ENCODE measurements around the gene EPM2AIP1.

DNA sequence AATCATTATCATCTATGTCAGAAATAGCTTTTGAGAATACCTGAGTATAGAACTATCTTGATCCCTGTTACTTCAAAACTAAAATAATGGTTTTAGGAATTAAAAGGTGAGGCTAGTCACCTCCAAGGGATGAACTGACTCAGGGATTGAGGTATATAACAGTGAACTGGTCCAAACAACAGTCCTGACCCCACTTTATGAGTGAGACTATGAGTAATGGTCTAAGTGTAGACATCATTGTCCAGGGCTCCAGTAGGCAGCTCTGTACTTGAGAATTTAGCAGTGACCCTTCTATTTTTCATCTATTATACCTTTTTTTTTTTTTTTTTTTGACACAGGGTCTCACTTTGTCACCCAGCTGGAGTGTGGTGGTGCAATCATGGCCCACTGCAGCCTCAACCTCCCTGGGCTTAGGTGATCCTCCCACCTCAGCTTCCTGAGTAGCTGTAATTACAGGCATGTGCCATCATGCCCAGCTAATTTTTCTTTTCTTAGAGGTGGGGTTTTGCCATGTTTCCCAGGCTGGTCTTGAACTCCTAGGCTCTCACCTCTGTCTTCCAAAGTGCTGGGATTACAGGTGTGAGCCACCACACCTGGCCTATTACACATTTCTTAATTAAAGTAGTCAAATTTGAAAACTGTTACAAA lies 36.7 kb upstream of the EPM2AIP1 start:
- no peak for TF ChIP-seq POLR2AphosphoS5 (IDR thresholded peaks at IDR 0.05)
- TF ChIP-seq, protein P1, sequence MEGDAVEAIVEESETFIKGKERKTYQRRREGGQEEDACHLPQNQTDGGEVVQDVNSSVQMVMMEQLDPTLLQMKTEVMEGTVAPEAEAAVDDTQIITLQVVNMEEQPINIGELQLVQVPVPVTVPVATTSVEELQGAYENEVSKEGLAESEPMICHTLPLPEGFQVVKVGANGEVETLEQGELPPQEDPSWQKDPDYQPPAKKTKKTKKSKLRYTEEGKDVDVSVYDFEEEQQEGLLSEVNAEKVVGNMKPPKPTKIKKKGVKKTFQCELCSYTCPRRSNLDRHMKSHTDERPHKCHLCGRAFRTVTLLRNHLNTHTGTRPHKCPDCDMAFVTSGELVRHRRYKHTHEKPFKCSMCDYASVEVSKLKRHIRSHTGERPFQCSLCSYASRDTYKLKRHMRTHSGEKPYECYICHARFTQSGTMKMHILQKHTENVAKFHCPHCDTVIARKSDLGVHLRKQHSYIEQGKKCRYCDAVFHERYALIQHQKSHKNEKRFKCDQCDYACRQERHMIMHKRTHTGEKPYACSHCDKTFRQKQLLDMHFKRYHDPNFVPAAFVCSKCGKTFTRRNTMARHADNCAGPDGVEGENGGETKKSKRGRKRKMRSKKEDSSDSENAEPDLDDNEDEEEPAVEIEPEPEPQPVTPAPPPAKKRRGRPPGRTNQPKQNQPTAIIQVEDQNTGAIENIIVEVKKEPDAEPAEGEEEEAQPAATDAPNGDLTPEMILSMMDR (IDR thresholded peaks at IDR 0.05) = no peak
- TF ChIP-seq POLR2A (IDR thresholded peaks at IDR 0.05; ENCODE audit: low read depth) = no peak
- TF ChIP-seq EP300 (IDR thresholded peaks at IDR 0.05) = no peak

Measured in esophagus muscularis mucosa (tissue), 4 donors.